ENCODE measurements around the gene ENOSF1.

GRCh38 chr18:673317-673716 is 39.1 kb downstream of the ENOSF1 start:
- TF ChIP-seq POLR2AphosphoS5 (IDR thresholded peaks at IDR 0.05) (no peak), CTCF (IDR thresholded peaks at IDR 0.05) (no peak), EP300 (IDR thresholded peaks at IDR 0.05) (no peak)

Data from stomach (tissue), 4 donors.